K562 (cell line): ENCODE data around the gene WNT7A. TPM values are rescaled to one million over a fixed set of nuclear protein-coding genes. Genes with fewer than 3 reads are reported as not detected.

ENCODE experiments used
- HDAC1 ChIP-seq, 2 experiments: fragments of 450-650 bp; IDR thresholded peaks; 2 replicates each; pipeline ENCODE4 v1.6.1; 2016 to 2017; ENCODE audit warnings: inconsistent platforms in 1 of 2, mild to moderate bottlenecking in 1 of 2, moderate library complexity in 1 of 2
- HIVEP1 ChIP-seq: fragments of 250-450 bp; sonication (Bioruptor Pico); IDR thresholded peaks from 2 replicates; pipeline ENCODE4 v1.4.0; 2020; ENCODE audit warnings: mild to moderate bottlenecking
- JUND ChIP-seq, 2 experiments: IDR thresholded peaks; 2 replicates in 1 of 2; 3 replicates in 1 of 2; pipeline ENCODE4 v1.6.1; 2011; ENCODE audit warnings: borderline replicate concordance in 2 of 2, low read depth in 2 of 2, low read length in 2 of 2, improper control_type of control experiment in 1 of 2, missing biosample characterization in 1 of 2, missing genetic modification characterization in 1 of 2, missing genetic modification reagents in 1 of 2
- MCM3 ChIP-seq: fragments of 450-650 bp; IDR thresholded peaks from 2 replicates; pipeline ENCODE4 v1.6.1; 2016
- NCOR1 ChIP-seq: fragments of 450-650 bp; IDR thresholded peaks from 2 replicates; pipeline ENCODE4 v1.6.1; 2016; ENCODE audit warnings: mild to moderate bottlenecking, moderate library complexity
- NR1H2 ChIP-seq: sonication (generic); formaldehyde crosslinking; IDR thresholded peaks from 2 replicates; pipeline ENCODE4 v1.4.0; 2020; ENCODE audit warnings: mild to moderate bottlenecking, missing genetic modification reagents
- PHF21A ChIP-seq: fragments of 450-650 bp; IDR thresholded peaks from 2 replicates; pipeline ENCODE4 v1.6.1; 2017; ENCODE audit warnings: low read depth, borderline replicate concordance
- RCOR1 ChIP-seq, 2 experiments: IDR thresholded peaks; 2 replicates each; pipeline ENCODE4 v1.6.1; 2012; ENCODE audit warnings: low read depth in 2 of 2, low read length in 2 of 2, borderline replicate concordance in 1 of 2, improper control_type of control experiment in 1 of 2
- SLC30A9 ChIP-seq: fragments of 250-450 bp; sonication (Bioruptor Pico); IDR thresholded peaks from 2 replicates; pipeline ENCODE4 v1.8.0; 2022; ENCODE audit warnings: mild to moderate bottlenecking, moderate library complexity
- SMARCA5 ChIP-seq: fragments of 450-650 bp; IDR thresholded peaks from 2 replicates; pipeline ENCODE4 v1.6.1; 2016
- THRAP3 ChIP-seq: fragments of 450-650 bp; IDR thresholded peaks from 2 replicates; pipeline ENCODE4 v1.6.1; 2016; ENCODE audit warnings: mild to moderate bottlenecking, inconsistent platforms, borderline replicate concordance
- ZNF384 ChIP-seq: IDR thresholded peaks from 2 replicates; pipeline ENCODE4 v1.6.1; 2012; ENCODE audit warnings: low read depth, low read length, improper control_type of control experiment
- ZNF583 ChIP-seq: fragments of 250-450 bp; sonication (Bioruptor Pico); IDR thresholded peaks from 2 replicates; pipeline ENCODE4 v1.4.0; 2020
- ZNF586 ChIP-seq: fragments of 450-650 bp; formaldehyde crosslinking; conservative IDR thresholded peaks from 2 replicates; pipeline ENCODE4 v1.4.0; 2020; ENCODE audit warnings: mild to moderate bottlenecking, moderate library complexity
- ZNF696 ChIP-seq: fragments of 250-450 bp; sonication (Bioruptor Pico); conservative IDR thresholded peaks from 2 replicates; pipeline ENCODE4 v1.4.0; 2020; ENCODE audit warnings: mild to moderate bottlenecking, moderate library complexity
- ZNF707 ChIP-seq: fragments of 250-450 bp; sonication (Bioruptor Pico); conservative IDR thresholded peaks from 2 replicates; pipeline ENCODE4 v1.8.0; 2022; ENCODE audit warnings: inconsistent platforms, mild to moderate bottlenecking, moderate library complexity
- polyA plus RNA-seq, 8 experiments: library from polyadenylated mRNA; depleted of rRNA in 4 of 8; stranded (reverse) in 5 of 8; unstranded in 3 of 8; fragments of >200 nt; fragmentation: Nextera tagmentation in 2 of 8; fragmentation: Illumina TruSeq in 1 of 8; extraction: Ambion mirVana in 2 of 8; extraction: Trizol in 1 of 8; gene quantifications; 2 replicates each; pipeline versions ENCODE4 v1.2.1 to v1.2.3, GENCODE V29; 2011 to 2014; ENCODE audit warnings: inconsistent platforms in 1 of 8, missing spikeins in 1 of 8
- total RNA-seq, 7 experiments: library from RNA; depleted of rRNA in 6 of 7; stranded (reverse); fragments of >200 nt in 6 of 7; fragmentation: Illumina TruSeq in 2 of 7; extraction: Trizol in 2 of 7; gene quantifications; 2 replicates each; pipeline versions ENCODE4 v1.2.1 to v1.2.3, GENCODE V29; 2011 to 2021; ENCODE audit warnings: low replicate concordance in 1 of 7
- TF ChIP-seq, protein P1 (sequence below), 2 experiments: fragments of 450-650 bp; IDR thresholded peaks; 2 replicates each; pipeline ENCODE4 v1.6.1; 2018; ENCODE audit warnings: mild to moderate bottlenecking in 2 of 2, low read depth in 1 of 2; ENCODE audit not compliant: partially characterized antibody in 2 of 2
- TF ChIP-seq, protein P2 (sequence below): fragments of 450-650 bp; IDR thresholded peaks from 2 replicates; pipeline ENCODE4 v1.7.1; 2018; ENCODE audit warnings: mild to moderate bottlenecking, low read depth; ENCODE audit not compliant: partially characterized antibody
- TF ChIP-seq, protein P3 (sequence below): fragments of 450-650 bp; IDR thresholded peaks from 2 replicates; pipeline ENCODE4 v1.6.1; 2017; ENCODE audit warnings: antibody characterized with exemption

Gene WNT7A
- total and polyA plus RNA-seq, 9 of the 15 experiments (the other 6 are each of a cell fraction or from before 2014, with no cell fraction given) = 0.03 TPM; not detected in 8

DNA sequence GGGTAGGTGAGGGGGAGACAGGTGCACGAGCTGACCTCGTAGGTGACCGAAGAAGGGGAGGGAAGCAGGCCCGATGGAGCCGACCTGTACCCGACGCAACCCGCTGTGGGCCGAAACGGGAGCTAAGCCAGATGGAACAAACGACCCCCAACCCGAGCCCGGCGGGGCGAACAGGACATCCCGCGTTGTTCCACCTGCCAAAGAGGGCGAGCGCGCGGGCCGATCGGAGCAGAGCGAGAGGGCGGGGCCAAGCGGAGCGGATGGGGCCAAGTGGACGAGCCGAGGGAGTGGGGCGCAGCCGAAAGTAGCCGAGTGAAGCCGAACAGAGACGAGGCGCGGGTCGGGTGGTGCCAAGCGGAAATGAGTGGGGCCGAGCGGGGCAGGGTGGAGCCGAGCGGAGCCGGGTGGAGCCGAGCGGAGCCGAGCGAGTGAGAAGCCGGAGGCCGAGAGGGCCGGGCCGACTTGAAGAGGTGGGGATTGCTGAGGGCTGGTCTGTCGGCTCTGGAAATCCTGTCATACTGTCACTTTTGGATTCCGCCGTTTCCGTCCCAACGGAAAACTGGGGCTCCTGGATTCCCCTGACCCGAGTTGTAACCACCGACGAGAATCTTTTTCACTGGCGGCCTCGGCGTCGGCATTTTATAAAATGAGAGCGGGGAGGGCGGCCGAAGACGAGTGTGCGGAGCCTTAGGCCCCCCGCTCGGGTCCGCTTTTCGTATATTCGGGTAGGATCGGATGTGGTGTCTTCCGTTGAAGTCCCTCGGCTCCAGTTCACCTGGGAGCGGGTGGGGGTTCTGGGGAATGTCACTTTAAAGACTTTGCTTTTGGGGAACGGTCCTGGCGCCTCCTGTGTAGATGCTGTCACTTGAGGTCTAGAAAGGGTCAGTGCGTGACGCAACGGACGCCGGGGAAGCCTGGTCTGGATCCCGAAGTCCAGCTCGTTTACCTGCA is 15.6 kb upstream of the WNT7A start (continued):
- TF ChIP-seq, protein P1, sequence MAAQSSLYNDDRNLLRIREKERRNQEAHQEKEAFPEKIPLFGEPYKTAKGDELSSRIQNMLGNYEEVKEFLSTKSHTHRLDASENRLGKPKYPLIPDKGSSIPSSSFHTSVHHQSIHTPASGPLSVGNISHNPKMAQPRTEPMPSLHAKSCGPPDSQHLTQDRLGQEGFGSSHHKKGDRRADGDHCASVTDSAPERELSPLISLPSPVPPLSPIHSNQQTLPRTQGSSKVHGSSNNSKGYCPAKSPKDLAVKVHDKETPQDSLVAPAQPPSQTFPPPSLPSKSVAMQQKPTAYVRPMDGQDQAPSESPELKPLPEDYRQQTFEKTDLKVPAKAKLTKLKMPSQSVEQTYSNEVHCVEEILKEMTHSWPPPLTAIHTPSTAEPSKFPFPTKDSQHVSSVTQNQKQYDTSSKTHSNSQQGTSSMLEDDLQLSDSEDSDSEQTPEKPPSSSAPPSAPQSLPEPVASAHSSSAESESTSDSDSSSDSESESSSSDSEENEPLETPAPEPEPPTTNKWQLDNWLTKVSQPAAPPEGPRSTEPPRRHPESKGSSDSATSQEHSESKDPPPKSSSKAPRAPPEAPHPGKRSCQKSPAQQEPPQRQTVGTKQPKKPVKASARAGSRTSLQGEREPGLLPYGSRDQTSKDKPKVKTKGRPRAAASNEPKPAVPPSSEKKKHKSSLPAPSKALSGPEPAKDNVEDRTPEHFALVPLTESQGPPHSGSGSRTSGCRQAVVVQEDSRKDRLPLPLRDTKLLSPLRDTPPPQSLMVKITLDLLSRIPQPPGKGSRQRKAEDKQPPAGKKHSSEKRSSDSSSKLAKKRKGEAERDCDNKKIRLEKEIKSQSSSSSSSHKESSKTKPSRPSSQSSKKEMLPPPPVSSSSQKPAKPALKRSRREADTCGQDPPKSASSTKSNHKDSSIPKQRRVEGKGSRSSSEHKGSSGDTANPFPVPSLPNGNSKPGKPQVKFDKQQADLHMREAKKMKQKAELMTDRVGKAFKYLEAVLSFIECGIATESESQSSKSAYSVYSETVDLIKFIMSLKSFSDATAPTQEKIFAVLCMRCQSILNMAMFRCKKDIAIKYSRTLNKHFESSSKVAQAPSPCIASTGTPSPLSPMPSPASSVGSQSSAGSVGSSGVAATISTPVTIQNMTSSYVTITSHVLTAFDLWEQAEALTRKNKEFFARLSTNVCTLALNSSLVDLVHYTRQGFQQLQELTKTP (IDR thresholded peaks at IDR 0.05; ENCODE audit: low read depth in 1 of 2, partially characterized antibody in 2 of 2) = no peak
- TF ChIP-seq MCM3 = no peak
- no peak for TF ChIP-seq PHF21A
- no peak for TF ChIP-seq ZNF586
- TF ChIP-seq HDAC1 (IDR thresholded peaks at IDR 0.05) = peak in 1 of 2 experiments; percentile 27; a peak in 1 of 4 replicates
- TF ChIP-seq, protein P2, sequence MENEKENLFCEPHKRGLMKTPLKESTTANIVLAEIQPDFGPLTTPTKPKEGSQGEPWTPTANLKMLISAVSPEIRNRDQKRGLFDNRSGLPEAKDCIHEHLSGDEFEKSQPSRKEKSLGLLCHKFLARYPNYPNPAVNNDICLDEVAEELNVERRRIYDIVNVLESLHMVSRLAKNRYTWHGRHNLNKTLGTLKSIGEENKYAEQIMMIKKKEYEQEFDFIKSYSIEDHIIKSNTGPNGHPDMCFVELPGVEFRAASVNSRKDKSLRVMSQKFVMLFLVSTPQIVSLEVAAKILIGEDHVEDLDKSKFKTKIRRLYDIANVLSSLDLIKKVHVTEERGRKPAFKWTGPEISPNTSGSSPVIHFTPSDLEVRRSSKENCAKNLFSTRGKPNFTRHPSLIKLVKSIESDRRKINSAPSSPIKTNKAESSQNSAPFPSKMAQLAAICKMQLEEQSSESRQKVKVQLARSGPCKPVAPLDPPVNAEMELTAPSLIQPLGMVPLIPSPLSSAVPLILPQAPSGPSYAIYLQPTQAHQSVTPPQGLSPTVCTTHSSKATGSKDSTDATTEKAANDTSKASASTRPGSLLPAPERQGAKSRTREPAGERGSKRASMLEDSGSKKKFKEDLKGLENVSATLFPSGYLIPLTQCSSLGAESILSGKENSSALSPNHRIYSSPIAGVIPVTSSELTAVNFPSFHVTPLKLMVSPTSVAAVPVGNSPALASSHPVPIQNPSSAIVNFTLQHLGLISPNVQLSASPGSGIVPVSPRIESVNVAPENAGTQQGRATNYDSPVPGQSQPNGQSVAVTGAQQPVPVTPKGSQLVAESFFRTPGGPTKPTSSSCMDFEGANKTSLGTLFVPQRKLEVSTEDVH = no peak
- no peak for TF ChIP-seq SMARCA5
- no peak for TF ChIP-seq SLC30A9 (CRISPR knock-in tag)
- TF ChIP-seq ZNF583 (CRISPR knock-in tag) = no peak
- TF ChIP-seq NR1H2 (CRISPR knock-in tag) = no peak
- 0 out of 2 replicates have a peak, but pooled peaks have one; percentile 2 for TF ChIP-seq JUND (IDR thresholded peaks at IDR 0.05; ENCODE audit: borderline replicate concordance, low read depth, low read length)
- TF ChIP-seq JUND (tag; IDR thresholded peaks at IDR 0.05; ENCODE audit: borderline replicate concordance, low read depth, low read length) = no peak
- no peak for TF ChIP-seq NCOR1
- no peak for TF ChIP-seq THRAP3
- TF ChIP-seq ZNF707 (CRISPR knock-in tag) = no peak
- no peak for TF ChIP-seq RCOR1 (IDR thresholded peaks at IDR 0.05; ENCODE audit: borderline replicate concordance in 1 of 2, low read depth in 2 of 2, low read length in 2 of 2)
- TF ChIP-seq HIVEP1 (CRISPR knock-in tag) = no peak
- no peak for TF ChIP-seq ZNF384
- no peak for TF ChIP-seq ZNF696
- TF ChIP-seq, protein P3, sequence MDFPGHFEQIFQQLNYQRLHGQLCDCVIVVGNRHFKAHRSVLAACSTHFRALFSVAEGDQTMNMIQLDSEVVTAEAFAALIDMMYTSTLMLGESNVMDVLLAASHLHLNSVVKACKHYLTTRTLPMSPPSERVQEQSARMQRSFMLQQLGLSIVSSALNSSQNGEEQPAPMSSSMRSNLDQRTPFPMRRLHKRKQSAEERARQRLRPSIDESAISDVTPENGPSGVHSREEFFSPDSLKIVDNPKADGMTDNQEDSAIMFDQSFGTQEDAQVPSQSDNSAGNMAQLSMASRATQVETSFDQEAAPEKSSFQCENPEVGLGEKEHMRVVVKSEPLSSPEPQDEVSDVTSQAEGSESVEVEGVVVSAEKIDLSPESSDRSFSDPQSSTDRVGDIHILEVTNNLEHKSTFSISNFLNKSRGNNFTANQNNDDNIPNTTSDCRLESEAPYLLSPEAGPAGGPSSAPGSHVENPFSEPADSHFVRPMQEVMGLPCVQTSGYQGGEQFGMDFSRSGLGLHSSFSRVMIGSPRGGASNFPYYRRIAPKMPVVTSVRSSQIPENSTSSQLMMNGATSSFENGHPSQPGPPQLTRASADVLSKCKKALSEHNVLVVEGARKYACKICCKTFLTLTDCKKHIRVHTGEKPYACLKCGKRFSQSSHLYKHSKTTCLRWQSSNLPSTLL = peak; percentile 67
